GM12874 (cell line): ENCODE measurements around the gene MXI1.
A peak's percentile ranks its signal among the peaks of the same experiment; 100 is the strongest.

Experiments used
- TF ChIP-seq, protein P1 (sequence below): IDR thresholded peaks from 2 replicates; pipeline ENCODE4 v1.5.1; 2011; ENCODE audit warnings: low read depth, mild to moderate bottlenecking, control low read depth, low read length, moderate library complexity; ENCODE audit not compliant: insufficient read depth

The MXI1 gene

DNA sequence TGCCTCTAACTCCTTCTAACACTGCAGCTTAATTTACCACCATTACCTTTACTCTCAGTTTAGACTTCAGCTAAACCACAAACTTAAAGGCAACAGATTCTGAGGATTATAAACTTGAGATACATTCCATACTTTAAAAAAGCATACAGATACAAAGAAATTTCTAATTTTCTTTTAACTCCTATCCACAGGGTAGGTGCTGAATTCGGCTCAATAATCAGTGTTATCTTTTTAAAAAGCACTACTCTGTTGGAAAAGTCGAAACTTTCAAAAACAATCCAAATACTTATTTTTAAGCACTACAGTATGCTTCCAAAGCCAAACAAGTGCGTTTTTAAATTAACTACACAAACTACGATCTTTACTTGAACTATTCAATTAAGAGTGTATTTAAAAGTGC, 96.3 kb downstream of the MXI1 start:
- TF ChIP-seq, protein P1, sequence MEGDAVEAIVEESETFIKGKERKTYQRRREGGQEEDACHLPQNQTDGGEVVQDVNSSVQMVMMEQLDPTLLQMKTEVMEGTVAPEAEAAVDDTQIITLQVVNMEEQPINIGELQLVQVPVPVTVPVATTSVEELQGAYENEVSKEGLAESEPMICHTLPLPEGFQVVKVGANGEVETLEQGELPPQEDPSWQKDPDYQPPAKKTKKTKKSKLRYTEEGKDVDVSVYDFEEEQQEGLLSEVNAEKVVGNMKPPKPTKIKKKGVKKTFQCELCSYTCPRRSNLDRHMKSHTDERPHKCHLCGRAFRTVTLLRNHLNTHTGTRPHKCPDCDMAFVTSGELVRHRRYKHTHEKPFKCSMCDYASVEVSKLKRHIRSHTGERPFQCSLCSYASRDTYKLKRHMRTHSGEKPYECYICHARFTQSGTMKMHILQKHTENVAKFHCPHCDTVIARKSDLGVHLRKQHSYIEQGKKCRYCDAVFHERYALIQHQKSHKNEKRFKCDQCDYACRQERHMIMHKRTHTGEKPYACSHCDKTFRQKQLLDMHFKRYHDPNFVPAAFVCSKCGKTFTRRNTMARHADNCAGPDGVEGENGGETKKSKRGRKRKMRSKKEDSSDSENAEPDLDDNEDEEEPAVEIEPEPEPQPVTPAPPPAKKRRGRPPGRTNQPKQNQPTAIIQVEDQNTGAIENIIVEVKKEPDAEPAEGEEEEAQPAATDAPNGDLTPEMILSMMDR: no peak

- TF ChIP-seq, protein P1: no peak
These were observed 97.0 kb downstream of the MXI1 start for GRCh38 chr10:110304394-110304779.

DNA sequence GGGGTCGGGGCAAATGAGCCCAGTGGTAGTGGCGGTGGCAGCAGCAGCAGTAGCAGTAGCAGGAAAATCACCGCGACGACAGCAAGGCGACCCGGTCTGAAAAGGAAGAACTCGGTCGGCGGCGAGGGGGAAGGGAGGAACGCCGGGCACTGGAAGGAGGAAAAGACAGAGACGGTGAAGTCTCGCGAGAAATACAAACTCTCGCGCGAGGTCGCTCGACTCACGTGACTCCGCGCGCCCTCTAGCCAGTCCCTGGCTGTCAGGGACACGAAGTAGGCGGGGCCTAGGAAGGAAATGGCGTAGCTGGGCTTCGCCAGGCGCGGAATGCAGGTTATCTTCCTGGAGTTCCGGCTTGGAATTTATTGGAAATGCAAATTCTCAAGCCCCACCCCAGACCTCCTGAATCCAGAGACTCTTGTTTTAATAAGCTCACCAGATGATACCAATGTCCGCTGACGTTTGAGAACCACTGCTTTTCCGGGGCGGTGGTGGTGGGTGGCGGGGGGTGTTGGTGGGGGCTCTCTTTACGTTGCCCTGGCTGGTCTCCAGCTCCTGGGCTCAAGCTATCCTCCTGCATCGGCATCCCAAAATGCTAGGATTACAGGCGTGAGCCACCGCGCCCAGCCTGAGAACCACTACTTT, 97.5 kb downstream of the MXI1 start, which contains the start of gene SMNDC1:
Gene SMNDC1, minus strand, starts transcription at position 141 of the 642 bp plus-strand sequence. CDS start 1,333 bp downstream, outside the sequence.
- TF ChIP-seq, protein P1: no peak

- TF ChIP-seq, protein P1: peak; percentile 51; the same call in 1 of the 2 replicates
These were observed 98.5 kb downstream of the MXI1 start for GRCh38 chr10:110305767-110306451.

DNA sequence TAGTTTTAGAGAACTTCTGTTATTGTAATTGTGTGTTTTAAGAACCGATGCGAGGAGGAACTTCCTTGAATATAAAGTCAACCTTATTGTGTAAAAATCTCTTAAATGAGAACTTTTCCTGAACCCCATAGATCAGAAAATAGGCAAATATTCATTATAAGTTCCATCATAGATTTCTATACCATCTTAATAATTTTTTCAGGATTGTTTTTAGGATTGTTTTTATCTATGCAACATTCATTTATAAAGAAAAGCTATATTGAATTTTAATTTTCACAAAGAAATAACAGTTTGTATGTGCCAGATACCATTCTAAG, 99.0 kb downstream of the MXI1 start:
- TF ChIP-seq, protein P1: no peak

- TF ChIP-seq, protein P1: no peak
These were observed 100.4 kb downstream of the MXI1 start for GRCh38 chr10:110307805-110308204.

DNA sequence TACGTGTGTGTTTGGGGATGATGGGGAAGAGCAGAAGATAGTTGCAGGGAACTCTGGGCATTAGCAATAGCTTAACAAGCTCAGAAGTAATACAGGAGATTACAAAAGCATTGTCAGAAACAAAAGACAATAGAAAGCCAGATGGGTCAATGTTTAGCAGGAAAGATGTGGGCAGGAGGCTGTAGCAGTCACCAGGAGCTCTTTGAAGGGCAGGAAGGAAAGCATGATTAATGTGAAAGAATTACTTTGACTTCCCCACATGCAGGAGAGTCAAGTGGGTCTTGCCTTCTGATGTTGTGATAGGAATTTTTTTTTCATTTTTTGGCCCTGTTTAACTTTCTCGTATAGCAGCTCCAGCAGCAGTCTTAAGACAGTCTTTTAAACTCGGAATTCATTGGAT, 103.3 kb downstream of the MXI1 start:
- TF ChIP-seq, protein P1: no peak
